CD14-positive monocyte (primary cell): ENCODE data around the gene RERE. TPM values are rescaled to one million over a fixed set of nuclear protein-coding genes. Genes with fewer than 3 reads are reported as not detected.

Experiments used
- DNase-seq, 3 donors: peaks; one replicate each; pipeline ENCODE4 v3.0.0-alpha.2; 2011 to 2022
- H2AFZ ChIP-seq: 2 replicates; pipeline ENCODE4 v1.6.0; 2012; ENCODE audit warnings: mild to moderate bottlenecking, low read depth, low read length, inconsistent platforms; ENCODE audit not compliant: insufficient read depth, poor library complexity, severe bottlenecking
- H3K27ac ChIP-seq, 2 donors: 1 replicate in 1 of 2; 2 replicates in 1 of 2; pipeline ENCODE4 v1.5.1; 2012 to 2013; ENCODE audit warnings: low read length in 2 of 2, control low read depth in 1 of 2, inconsistent platforms in 1 of 2, low read depth in 1 of 2, mild to moderate bottlenecking in 1 of 2
- H3K27me3 ChIP-seq, 2 donors: one replicate each; pipeline versions ENCODE4 v1.6.0 to v1.6.1; 2011 to 2013; ENCODE audit warnings: low read length in 2 of 2; ENCODE audit not compliant: control insufficient read depth in 2 of 2, insufficient read depth in 2 of 2
- H3K36me3 ChIP-seq, 2 donors: replicated peaks in 1 of 2; 1 replicate in 1 of 2; 2 replicates in 1 of 2; pipeline versions ENCODE4 v1.5.1 to v1.6.1; 2012 to 2013; ENCODE audit warnings: low read length in 2 of 2, control low read depth in 1 of 2, inconsistent platforms in 1 of 2, mild to moderate bottlenecking in 1 of 2; ENCODE audit not compliant: insufficient read depth in 2 of 2, control insufficient read depth in 1 of 2
- H3K4me1 ChIP-seq, 2 donors: 1 replicate in 1 of 2; 2 replicates in 1 of 2; pipeline versions ENCODE4 v1.5.1 to v1.6.1; 2012 to 2013; ENCODE audit warnings: low read length in 2 of 2, control low read depth in 1 of 2, inconsistent platforms in 1 of 2, mild to moderate bottlenecking in 1 of 2, moderate library complexity in 1 of 2; ENCODE audit not compliant: insufficient read depth in 2 of 2, control insufficient read depth in 1 of 2
- H3K4me2 ChIP-seq: replicated peaks from 2 replicates; pipeline ENCODE3; 2012; ENCODE audit warnings: low read length, moderate library complexity, mild to moderate bottlenecking; ENCODE audit not compliant: poor library complexity, severe bottlenecking; ENCODE audit errors: extremely low read depth
- H3K4me3 ChIP-seq, 3 experiments: fragments of 200-600 bp in 1 of 3; sonication (generic) in 1 of 3; replicated peaks in 1 of 3; 1 replicate in 2 of 3; 2 replicates in 1 of 3; pipeline ENCODE4 v1.5.1; 2011 to 2013; ENCODE audit warnings: low read length in 3 of 3, mild to moderate bottlenecking in 3 of 3, control low read depth in 2 of 3, low read depth in 2 of 3, inconsistent platforms in 1 of 3, moderate library complexity in 1 of 3
- H3K79me2 ChIP-seq: 2 replicates; pipeline ENCODE4 v1.6.0; 2012; ENCODE audit warnings: mild to moderate bottlenecking, control low read depth, inconsistent platforms, low read length, moderate library complexity; ENCODE audit not compliant: insufficient read depth
- H3K9ac ChIP-seq: 2 replicates; pipeline ENCODE4 v1.6.0; 2017; ENCODE audit warnings: low read length, mild to moderate bottlenecking; ENCODE audit not compliant: insufficient read depth, poor library complexity, severe bottlenecking
- H3K9me3 ChIP-seq, 2 donors: replicated peaks in 1 of 2; 1 replicate in 1 of 2; 2 replicates in 1 of 2; pipeline versions ENCODE4 v1.5.1 to v1.6.1; 2012 to 2013; ENCODE audit warnings: low read length in 2 of 2, control low read depth in 1 of 2; ENCODE audit not compliant: control insufficient read depth in 1 of 2, insufficient read depth in 1 of 2
- H4K20me1 ChIP-seq: 2 replicates; pipeline ENCODE4 v1.6.0; 2012; ENCODE audit warnings: mild to moderate bottlenecking, low read length, control low read depth, moderate library complexity; ENCODE audit not compliant: insufficient read depth
- H3K27ac Mint-ChIP-seq, 7 donors: one replicate each; pipeline ENCODE4 v1.8.0; 2020; ENCODE audit warnings: mild to moderate bottlenecking in 7 of 7, mixed read lengths in 7 of 7, moderate library complexity in 6 of 7, inconsistent platforms in 2 of 7
- H3K27me3 Mint-ChIP-seq, 3 donors: one replicate each; pipeline ENCODE4 v1.8.0; 2021 to 2022; ENCODE audit warnings: low read depth in 3 of 3, mild to moderate bottlenecking in 3 of 3, mixed read lengths in 3 of 3, moderate library complexity in 3 of 3, inconsistent platforms in 1 of 3
- H3K36me3 Mint-ChIP-seq, 2 donors: one replicate each; pipeline ENCODE4 v1.8.0; 2020; ENCODE audit warnings: mixed read lengths in 2 of 2, inconsistent platforms in 1 of 2, mild to moderate bottlenecking in 1 of 2
- H3K4me1 Mint-ChIP-seq: one replicate; pipeline ENCODE4 v1.8.0; 2020; ENCODE audit warnings: mild to moderate bottlenecking, mixed read lengths
- H3K4me3 Mint-ChIP-seq, 2 donors: one replicate each; pipeline ENCODE4 v1.8.0; 2020; ENCODE audit warnings: mild to moderate bottlenecking in 2 of 2, mixed read lengths in 2 of 2, moderate library complexity in 1 of 2
- H3K9me3 Mint-ChIP-seq, 7 donors: one replicate each; pipeline ENCODE4 v1.8.0; 2020 to 2022; ENCODE audit warnings: mixed read lengths in 7 of 7, mild to moderate bottlenecking in 6 of 7, moderate library complexity in 6 of 7, inconsistent platforms in 2 of 7
- CTCF ChIP-seq: fragments of 200-600 bp; IDR thresholded peaks from one replicate; pipeline ENCODE4 v1.8.0; 2022; ENCODE audit warnings: antibody characterized with exemption, mild to moderate bottlenecking
- WGBS: methylation state at CpG from one replicate; pipeline ENCODE4 v1.1.5; 2013; ENCODE audit warnings: missing lambda C conversion rate; ENCODE audit not compliant: insufficient coverage; 5-methylcytosine and 5-hydroxymethylcytosine counted together
- intact Hi-C, 2 donors: fragments of 100-400 bp; cut with micrococcal nuclease; formaldehyde crosslinking; loops; one replicate each; pipeline versions ENCODE4 v1.15.0 to v1.15.1; 2023
- polyA plus RNA-seq, 3 donors: library from polyadenylated mRNA; depleted of rRNA in 1 of 3; unstranded in 2 of 3; stranded (reverse) in 1 of 3; fragments of 300-500 nt in 2 of 3; fragments of >200 nt in 1 of 3; fragmentation: Illumina TruSeq in 2 of 3; gene quantifications; 1 replicate in 2 of 3; 2 replicates in 1 of 3; pipeline ENCODE4 v1.2.3, GENCODE V29; 2012 to 2021

Gene RERE
- polyA plus RNA-seq, 3 donors = 1.2 to 19.4 (median 3.8) TPM

- H3K27ac Mint-ChIP-seq = no peak overlapping the region
- H3K27me3 Mint-ChIP-seq = no peaks in the 10 kb centered on the region
- intact Hi-C loops = no loop called here
Observed at GRCh38 chr1:8751984-8752383, 65.5 kb downstream of the RERE start.

GRCh38 chr1:8747879-8748825, 69.3 kb downstream of the RERE start:
- peaks cover 0 to 3% (median 0%) of the 10 kb centered on the region in 3 donors for H3K27me3 Mint-ChIP-seq
- peaks cover 3% of the 10 kb centered on the region for H3K4me1 Mint-ChIP-seq
- Histone ChIP-seq H3K9me3 (no peaks in the 10 kb centered on the region), H3K9ac (no peak overlapping the region), H3K4me3 (no peak overlapping the region), H3K79me2 (no peaks in the 10 kb centered on the region), H3K27ac (no peak overlapping the region), H3K4me1 (no peaks in the 10 kb centered on the region), H4K20me1 (no peaks in the 10 kb centered on the region), H3K4me2 (no peak overlapping the region), H3K27me3 (no peaks in the 10 kb centered on the region), H2AFZ (no peak overlapping the region), H3K36me3 (no peaks in the 10 kb centered on the region)
- no peaks in the 10 kb centered on the region for H3K36me3 Mint-ChIP-seq
- no peak for DNase-seq
- no peak overlapping the region for H3K4me3 Mint-ChIP-seq
- TF ChIP-seq CTCF = no peak
- no peak overlapping the region for H3K27ac Mint-ChIP-seq
- intact Hi-C loops = no loop called here
- WGBS = 87% methylated on average over 6 of the region's 15 CpGs
- no peaks in the 10 kb centered on the region for H3K9me3 Mint-ChIP-seq

More at GRCh38 chr1:8751984-8752383, 65.5 kb downstream of the RERE start:
- no peaks in the 10 kb centered on the region for H4K20me1 ChIP-seq
- H3K4me3 Mint-ChIP-seq = no peak overlapping the region
- H3K36me3 Mint-ChIP-seq = peaks cover 0 to 1% of the 10 kb centered on the region in 2 donors
- no peaks in the 10 kb centered on the region for H3K36me3 ChIP-seq
- H3K4me1 Mint-ChIP-seq = peaks cover 4% of the 10 kb centered on the region
- no peaks in the 10 kb centered on the region for H3K27me3 ChIP-seq
- no peak for DNase-seq
- no peaks in the 10 kb centered on the region for H3K9me3 ChIP-seq
- H3K4me1 ChIP-seq = no peaks in the 10 kb centered on the region
- H2AFZ ChIP-seq = no peak overlapping the region
- H3K9me3 Mint-ChIP-seq = no peaks in the 10 kb centered on the region
- no peak overlapping the region for H3K27ac ChIP-seq
- no peak overlapping the region for H3K4me3 ChIP-seq
- H3K79me2 ChIP-seq = no peaks in the 10 kb centered on the region
- H3K9ac ChIP-seq = no peak overlapping the region
- no peak for TF ChIP-seq CTCF
- no CpG with 5 or more reads among the region's 4 CpGs for WGBS
- H3K4me2 ChIP-seq = no peak overlapping the region
